ENCODE measurements around the gene FXYD5.

FXYD5 gene

GRCh38 chr19:35154525-35155406 lies at the start of gene FXYD5:
Gene FXYD5, plus strand, starts transcription at chr19:35154735. Its CDS starts 816 bp downstream, at chr19:35155551.
- DNase-seq: no peak

- DNase-seq: no peak
Observed at GRCh38 chr19:35105047-35105410, 49.5 kb upstream of the FXYD5 start.

GRCh38 chr19:35105411-35106290 lies 48.9 kb upstream of the FXYD5 start:
- DNase-seq: no peak

GRCh38 chr19:35106291-35106583 lies 48.3 kb upstream of the FXYD5 start:
- DNase-seq: no peak

GRCh38 chr19:35106898-35107541 lies 47.5 kb upstream of the FXYD5 start:
- no peak for DNase-seq

- no peak for DNase-seq
Observed at GRCh38 chr19:35107545-35107944, 47.0 kb upstream of the FXYD5 start.

- no peak for DNase-seq
Observed at GRCh38 chr19:35108730-35109129, 45.8 kb upstream of the FXYD5 start.

GRCh38 chr19:35109395-35110112 lies 45.0 kb upstream of the FXYD5 start:
- no peak for DNase-seq

- DNase-seq: no peak
Observed at GRCh38 chr19:35110974-35111373, 43.6 kb upstream of the FXYD5 start.

- DNase-seq: no peak
Observed at GRCh38 chr19:35112995-35113688, 41.4 kb upstream of the FXYD5 start.

GRCh38 chr19:35114353-35115176 lies 40.0 kb upstream of the FXYD5 start:
- peak; percentile 26 for DNase-seq

GRCh38 chr19:35115177-35115951 lies 39.2 kb upstream of the FXYD5 start, which contains the start of gene FXYD3:
Gene FXYD3, plus strand, starts transcription at chr19:35115823. Its CDS starts 3,554 bp downstream, at chr19:35119377.
- no peak for DNase-seq

GRCh38 chr19:35116072-35116801 lies 38.3 kb upstream of the FXYD5 start:
- peak; percentile 34 for DNase-seq

GRCh38 chr19:35117116-35117515 lies 37.4 kb upstream of the FXYD5 start:
- DNase-seq: no peak

GRCh38 chr19:35117799-35118198 lies 36.7 kb upstream of the FXYD5 start:
- DNase-seq: no peak

GRCh38 chr19:35118268-35119020 lies 36.1 kb upstream of the FXYD5 start:
- no peak for DNase-seq

- DNase-seq: no peak
Observed at GRCh38 chr19:35119091-35119490, 35.4 kb upstream of the FXYD5 start.

- no peak for DNase-seq
Observed at GRCh38 chr19:35119578-35120155, 34.9 kb upstream of the FXYD5 start.

All from COR-L47 (cell line).